HG02678 (cell line): ENCODE measurements around the gene CFH.
"Not testable (repeated sequence)": the region's sequence is repeated elsewhere in the genome, so short reads cannot be mapped to it uniquely, and the experiment has no call there.

ENCODE experiments used
- ATAC-seq: cut with Tn5 transposase; IDR thresholded peaks from one replicate; pipeline ENCODE4 v1.9.1; 2021; ENCODE audit warnings: mild to moderate bottlenecking, moderate library complexity; ENCODE audit not compliant: unreplicated experiment

The CFH gene

DNA sequence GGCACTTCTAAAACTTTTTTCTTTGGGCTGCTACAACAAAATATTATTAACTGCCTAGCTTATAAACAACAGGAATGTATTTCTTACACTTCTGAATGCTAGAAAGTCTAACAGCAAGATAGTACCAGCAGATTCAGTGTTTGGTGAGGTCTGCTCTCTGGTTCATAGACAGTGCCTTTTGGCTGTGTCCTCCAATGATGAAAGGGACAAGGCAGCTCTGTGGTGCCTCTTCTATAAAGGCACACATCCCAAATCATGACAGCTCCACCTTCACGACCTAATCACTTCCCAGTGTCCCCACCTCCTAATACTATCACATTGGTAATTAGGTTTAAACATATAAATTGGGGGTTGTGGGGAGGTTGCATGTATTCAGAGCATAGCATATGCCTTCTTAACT lies 9.5 kb downstream of the CFH start:
- ATAC-seq = peak; percentile 9

DNA sequence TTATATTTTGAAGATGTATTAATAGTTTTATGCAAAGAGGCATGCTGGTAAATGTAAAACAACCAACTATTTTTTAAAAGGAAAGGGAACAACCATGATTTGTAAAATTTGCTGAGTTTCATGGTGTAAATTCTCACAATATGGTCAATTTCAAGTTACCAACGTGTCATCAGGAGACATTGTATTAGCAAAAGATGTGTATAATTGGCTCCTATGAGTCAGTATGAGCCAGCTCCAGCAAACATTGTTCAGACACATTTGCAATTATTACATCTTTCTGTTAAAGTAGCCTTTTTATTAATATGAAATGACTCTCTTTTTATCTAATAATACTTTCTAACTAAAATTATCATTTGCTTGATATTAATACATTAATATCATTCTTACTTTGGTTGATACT lies 15.3 kb downstream of the CFH start:
- ATAC-seq = no peak

DNA sequence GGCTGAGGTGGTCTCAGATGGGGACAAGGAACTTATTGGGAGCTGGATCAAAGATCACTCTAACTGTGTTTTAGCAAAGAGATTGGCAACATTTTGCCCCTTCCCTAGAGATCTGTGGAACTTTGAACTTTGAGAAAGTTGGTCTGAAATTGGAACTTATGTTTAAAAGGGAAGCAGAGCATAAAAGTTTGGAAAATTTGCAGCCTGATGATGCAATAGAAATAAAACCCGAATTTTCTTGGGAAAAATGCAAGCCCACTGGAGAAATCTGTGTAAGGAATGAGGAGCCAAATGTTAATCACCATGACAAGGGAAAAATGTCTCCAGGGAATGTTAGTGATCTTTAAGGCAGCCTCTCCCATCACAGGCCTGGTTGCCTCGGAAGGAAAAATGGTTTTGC lies 17.2 kb downstream of the CFH start:
- ATAC-seq = no peak

DNA sequence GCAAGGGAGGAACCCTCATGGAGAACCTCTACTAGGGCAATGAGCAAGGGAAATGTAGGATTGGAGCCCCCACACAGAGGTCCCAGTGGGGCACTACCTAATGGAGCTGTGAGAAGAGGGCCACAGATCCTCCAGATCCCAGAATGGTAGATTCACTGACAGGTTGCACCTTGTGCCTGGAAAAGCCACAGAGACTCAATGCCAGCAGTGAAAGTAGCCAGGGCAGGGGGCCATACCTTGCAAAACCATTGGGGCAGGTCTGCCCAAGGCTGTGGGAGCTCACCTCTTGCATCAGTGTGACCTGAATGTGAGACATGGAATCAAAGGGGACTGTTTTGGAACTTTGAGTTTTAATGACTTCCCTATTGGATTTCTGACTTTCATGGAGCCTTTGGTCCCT lies 17.9 kb downstream of the CFH start:
- no peak for ATAC-seq

DNA sequence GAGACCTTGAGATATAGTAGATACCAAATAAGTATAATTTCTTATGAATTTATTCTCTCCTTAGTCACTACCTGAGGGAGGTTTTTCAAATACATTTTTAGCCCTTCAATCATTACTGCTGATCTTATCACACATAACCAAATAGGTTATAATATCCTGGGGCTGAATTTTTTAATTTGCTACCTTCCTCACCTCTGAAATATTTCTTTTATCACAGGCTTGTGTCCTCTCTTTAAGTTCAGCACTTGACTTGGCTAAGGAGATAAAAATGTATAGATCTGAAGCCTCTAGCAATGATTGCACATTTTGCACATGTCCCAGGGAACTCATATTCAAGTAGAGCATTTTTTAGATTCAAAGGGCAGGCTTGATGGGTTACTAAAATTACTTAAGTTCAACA lies 23.1 kb downstream of the CFH start:
- ATAC-seq = no peak

DNA sequence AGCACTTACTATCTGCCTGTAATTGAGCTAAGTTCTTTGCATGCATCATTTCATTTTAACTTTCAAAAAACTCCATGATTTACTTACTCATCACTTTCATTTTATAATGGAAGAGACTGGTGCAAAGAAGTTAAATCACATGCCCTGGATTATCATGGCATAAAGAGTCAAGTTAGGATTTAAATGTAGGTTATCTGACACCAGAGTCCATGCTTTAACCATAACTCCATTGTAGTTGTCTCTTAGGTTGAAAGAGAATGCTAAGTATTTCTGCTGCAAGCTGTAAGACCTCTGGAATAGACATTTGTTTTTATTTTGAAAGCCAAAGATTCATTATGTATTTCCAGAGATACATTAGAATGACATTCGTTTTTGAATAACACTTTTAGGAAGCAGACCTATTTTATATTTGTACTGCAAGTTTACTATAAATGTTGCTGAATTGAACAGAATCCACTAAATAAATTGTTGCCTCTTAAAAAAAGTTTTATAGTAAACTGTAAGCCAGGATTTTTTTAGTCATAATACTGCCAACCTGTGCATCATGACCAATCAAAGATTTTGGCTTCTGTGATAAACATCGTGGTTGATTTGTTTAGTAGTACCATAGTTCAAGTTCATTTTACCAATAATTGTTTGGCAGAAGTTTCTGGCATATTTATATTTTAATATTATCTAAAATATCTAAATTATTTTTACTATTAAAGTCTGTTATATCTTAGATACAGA lies 26.1 kb downstream of the CFH start:
- no peak for ATAC-seq

DNA sequence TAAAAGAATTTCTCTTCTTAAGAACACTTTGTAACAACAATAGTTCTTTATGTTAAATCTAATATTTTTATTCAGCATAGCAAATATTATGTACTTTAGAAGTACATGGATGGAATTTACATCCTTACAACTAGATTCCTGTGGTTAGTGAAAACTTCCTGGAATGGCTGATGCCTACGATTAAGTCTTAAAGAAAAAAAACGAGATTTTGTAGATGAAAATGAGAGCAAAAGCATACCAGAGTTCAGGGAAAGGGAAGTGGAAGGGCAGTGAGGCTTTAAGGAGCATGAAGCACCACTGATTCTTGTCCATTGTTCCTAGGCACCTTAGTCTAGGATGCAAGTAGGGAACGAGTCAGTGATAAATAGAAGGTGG lies 26.7 kb downstream of the CFH start:
- ATAC-seq = no peak

DNA sequence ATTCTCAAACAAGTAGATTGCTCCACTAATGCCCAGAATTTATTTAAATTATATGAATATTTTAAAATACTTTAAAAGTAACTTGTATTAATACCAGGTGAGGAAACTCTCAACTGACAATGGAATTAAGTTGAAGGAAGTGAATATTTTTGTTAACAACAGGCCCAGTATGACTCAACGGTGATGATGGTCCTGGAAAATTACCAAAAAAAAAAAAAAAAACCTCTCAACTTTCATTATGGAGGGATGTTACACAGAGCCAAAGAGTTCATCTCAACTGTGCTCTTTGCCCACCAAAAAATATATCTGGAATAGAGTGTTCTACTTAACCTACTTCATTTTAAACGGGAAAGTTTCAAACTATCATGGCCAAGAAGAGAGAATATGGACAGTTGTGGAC lies 28.3 kb downstream of the CFH start:
- ATAC-seq = no peak

DNA sequence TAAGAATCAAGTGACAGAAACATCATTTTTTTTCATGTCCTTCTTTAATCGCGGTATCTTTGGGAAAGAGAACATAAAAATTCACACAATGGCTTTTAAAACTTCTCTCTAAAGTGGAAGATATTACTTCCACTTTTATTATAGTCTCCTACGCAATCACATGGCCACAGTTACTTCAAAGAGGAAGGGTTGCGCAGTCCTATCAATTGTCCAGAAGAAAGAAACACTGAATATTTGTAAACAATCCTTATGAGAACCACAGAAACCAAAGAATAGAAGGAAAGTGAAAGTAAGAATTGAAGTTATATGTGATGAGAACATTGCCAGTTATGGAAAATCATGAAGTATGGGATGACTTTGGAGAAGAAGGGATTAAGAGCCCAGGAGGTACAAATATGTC lies 32.6 kb downstream of the CFH start:
- ATAC-seq = no peak

DNA sequence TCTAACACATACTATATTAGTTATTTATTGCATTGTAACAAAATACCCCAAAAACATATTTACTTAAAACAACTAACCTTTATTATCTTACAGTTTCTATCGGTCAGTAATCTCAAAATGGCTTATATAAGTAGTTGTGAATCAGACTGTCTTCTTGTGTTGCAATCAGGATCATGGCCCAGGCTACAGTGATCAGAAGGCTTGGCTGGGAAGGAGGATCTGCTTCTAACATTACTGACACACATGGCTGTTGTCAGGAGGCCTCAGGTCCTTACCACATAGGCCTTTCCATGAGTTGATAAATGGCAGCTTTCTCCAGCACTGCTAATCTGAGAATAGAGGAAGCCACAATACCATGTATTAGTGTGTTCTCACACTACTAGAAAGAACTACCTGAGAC lies 33.7 kb downstream of the CFH start:
- no peak for ATAC-seq

DNA sequence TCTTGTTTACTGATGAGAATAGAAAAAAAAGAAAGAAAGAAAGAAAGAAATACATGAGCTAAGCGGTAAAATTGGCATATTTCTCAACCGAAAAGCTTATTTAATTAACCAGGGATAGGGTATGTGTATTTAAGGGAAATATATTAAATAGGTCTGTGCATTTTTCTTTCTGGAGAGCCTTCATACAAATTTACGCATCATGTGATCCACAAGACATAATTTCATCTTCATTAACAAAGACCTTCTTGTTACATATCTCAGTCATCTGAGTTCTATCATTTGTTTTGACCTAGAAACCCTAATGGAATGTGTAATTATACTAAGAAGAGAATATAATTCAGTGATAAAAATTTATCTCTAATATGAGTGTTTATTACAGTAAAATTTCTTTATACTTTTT lies 37.2 kb downstream of the CFH start:
- ATAC-seq = no peak

DNA sequence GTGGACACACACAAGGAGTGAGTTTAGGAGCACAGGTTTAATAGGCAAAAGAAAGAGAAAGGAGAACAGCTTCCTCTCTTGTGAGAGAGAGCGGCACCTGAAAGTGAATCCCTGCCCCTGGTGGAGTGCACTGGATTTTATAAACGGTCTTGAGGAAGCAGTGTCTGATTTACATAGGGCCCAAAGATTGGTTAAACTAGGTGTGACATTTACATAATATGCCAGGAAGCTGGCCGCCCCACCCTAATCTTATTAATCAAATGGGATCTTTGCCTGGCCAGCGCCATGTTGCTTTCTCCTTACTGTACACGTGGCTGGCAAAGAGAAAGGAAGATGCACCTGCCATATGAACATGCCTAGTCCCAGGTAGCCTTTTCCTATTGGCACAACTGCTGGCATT lies 38.7 kb downstream of the CFH start:
- no peak for ATAC-seq

DNA sequence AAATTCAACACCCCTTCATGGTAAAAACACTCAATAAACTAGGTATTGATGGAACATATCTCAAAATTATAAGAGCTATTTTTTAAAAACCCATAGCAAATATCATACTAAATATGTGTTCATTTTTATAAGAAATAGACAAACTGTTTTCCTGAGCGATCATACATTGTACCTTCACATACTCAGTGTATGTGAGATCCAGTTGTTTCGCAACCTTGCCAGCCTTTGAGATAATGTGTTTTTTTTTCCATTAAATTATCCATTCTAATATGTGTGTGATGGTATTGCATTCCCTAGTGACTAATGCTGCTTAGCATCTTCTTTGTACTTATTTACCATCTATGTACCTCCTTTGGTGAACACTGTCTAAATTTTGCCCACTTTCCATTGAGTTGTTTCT lies 47.1 kb downstream of the CFH start:
- no peak for ATAC-seq

DNA sequence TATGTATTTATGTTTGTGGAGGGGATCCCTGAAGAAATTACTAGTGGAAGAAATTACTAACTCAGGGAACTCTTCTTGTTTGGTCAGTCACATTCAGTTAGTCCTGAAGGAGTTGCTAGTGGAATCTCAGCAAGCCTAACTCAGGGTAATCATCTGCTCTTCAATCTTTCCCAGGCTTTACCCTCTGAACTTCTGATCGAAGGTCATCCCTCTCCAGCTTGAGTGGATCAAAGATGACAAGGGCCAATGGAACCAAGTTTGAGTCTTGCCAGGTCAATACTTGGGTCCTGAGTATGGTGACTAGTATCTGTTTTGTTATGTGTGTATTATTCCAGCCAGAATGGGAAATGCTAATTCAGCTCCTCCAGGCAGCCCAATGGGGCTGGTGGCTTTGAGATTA lies 49.3 kb downstream of the CFH start:
- ATAC-seq = no peak

DNA sequence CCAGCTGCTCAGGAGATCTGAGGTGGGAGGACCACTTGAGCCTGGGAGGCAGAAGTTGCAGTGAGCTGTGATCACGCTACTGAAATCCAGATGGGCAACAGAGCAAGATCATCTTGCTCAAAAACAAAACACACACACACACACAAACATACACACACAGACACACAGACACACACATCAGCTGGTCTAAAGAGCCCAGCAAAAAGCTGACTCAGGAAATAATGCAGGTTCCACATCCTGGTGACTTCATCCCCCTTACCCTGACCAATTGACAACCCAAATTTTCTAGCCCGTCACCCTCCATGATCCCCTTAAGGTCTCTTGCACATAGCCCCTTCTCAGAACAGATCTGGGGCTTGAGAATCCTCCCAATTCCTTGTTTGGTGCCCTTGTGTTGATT lies 58.0 kb downstream of the CFH start:
- ATAC-seq = not testable (repeated sequence)

DNA sequence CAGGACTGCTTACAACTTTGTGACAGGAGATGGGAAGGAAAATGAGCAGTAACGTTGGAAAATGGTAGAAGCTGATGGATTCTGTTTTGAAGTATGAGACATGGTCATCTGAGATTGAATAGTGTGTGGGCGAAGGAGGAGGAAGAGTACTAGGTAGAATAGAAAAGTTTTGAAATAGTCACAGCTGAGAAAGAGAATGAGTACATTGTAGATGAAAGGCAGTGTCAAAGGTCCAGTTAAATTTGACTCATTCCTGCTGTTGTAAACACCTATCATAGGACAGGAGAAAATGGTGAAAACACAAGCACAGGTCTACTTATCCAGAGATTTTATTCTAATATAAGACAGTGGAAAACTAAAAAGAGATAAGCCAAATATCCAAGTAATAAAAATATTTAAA lies 66.0 kb downstream of the CFH start:
- ATAC-seq = no peak

DNA sequence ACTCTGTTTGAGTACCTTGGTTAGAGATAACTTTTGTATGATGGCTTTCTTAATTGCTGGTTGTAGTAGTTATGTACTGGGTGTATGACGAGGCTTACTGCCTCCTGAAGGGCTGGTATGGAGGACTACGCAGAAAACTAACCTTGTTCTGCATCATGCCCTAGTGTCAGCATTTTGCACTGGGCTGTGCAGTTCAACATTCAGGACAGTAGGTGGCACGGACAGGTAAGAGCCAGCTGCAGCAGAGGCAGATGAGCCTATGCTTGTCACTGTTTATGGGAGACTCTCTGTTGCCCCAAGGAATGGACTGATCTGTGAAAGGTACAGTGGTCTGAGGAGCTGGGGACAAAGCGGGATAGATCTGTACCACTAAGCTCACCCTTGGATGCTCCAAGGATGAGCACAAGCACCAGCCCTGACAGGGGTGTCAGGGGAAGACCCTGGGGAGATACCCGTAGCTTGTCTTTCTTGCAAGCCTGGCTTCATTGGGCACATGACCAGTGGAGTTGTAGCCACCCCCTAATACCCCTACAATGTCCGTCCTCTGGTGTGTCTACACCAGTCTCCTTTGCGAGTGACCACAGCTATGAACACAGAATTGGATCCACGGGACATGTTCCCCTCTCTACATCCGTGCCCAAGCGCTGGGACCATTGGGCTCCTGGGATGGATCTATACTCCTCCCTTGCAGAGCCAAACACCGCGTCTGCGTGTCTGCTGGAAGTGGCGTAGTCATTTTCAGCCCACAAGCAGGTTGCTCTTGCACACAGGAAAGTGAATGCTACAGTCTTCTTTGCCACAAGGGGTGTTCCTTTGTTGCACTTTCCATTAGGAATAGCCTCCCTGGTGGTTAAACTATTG lies 71.7 kb downstream of the CFH start:
- ATAC-seq = peak; percentile 99

DNA sequence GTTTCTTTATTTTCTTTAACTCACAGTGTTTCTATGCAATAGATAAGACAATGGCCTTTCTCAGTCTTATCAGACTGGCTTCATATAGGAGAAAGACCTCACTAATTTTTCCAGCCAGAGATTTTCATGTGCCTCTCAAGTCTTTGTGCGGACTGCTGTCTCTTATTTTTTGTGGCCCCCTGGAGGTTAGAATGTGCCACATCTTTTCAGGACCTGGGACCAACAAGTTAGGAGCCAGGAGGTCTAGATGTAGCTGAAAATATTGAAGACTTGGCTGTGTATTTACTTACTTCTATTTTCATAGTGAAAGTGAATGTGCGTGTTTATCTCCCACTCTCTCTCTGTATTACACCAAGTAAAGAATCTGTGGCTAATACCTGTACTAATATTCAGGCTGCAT lies 80.7 kb downstream of the CFH start:
- ATAC-seq = no peak

DNA sequence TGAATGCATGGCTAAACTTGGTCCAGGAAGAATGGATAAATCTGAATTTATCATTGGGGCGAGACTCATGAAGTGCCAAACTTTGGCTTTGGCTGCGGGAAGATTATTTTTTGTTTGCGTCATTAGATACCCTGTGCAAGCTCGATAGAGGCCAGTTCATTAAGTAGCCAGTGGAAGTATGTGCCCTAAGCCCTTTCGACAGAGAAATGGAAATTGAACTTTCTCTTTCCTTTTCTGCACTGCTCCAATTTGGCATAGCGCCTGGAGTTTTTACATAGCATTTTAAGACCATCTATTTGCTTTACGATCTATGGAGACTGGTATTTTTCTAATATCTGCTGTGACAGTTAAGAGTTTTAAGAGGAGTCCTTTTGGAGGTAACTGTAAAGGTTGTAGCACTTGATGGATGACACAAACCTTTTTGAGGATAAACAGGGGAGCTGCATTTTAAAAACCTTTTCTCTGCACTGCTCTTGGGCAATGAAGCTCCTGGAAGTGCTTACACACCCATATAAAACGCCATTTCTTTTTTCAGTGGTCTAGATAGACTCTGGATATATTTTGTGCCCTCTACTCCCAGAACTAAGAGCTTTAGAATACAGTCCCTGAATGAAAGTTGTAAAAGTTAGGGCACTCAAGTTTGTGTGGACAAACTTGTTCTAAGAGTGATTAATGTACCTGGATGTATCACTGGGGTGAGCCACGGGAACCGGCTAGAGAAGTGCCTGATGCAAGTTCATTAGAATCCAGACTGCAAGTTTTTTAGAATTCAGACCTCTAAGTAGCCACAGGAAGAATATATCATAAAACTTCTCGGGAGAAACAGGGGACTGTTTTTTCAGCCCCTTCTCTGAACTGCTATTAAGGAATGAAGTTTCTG lies 81.5 kb downstream of the CFH start:
- ATAC-seq = no peak

DNA sequence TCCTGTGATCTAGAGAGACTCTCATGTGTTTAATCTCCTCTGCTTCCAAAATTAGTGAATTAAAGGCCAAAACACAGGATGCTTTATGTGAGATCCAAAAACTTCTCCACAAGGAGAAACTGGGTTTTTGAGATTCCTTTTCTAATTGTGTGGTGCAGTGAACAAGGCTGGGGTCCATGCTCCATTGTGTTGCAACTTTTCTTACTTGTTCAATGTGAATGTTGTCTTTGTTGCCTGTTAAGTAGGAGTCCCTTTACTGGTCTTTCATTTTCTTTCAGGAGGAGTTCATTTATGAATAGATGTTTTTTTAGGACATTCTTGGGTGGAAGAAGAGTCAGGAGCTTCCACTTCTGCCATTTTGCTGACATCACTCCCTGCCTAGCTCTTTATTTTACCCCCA lies 82.2 kb downstream of the CFH start:
- no peak for ATAC-seq

DNA sequence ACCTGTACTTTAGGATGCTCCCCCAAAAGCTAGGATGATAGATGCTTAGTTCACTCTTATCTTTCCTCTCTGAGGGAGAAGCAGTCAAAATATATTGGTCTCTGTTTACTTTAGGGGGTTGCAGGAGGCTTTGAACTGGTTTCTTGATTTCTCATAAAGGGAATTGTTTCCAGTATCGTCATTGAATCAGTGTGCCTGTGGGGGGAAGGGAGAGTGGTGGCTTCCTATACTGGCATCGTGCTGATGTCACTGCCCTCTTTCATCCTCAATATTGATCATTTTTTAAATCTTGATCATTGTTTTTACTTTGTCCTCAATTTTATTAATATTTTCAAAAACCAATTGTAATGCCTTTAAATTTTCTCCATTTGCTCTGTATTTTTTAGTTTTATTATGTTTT lies 82.6 kb downstream of the CFH start:
- ATAC-seq = no peak

DNA sequence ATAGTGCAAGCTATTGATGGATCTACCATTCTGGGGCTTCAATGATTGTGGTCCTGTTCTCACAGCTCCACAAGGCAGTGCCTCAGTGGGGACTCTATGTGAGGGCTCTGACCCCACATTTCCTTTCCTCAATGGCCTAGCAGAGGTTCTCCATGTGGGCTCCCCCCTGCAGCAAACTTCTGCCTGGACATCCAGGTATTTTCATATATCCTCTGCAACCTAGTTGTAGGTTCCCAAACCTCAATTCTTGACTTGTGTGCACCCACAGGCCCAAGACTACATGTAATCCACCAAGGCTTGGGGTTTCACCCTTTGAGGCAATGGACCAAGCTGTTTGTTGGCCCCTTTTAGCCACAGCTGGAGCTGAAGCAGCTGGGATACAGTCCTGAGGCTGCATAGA lies 86.9 kb downstream of the CFH start:
- ATAC-seq = no peak
